ENCODE results near the gene NFIB. TPM values are rescaled to one million over a fixed set of nuclear protein-coding genes. Genes with fewer than 3 reads are reported as not detected.

NFIB gene
- total RNA-seq, 1 experiment from 2014 or later: 14.3 TPM

DNA sequence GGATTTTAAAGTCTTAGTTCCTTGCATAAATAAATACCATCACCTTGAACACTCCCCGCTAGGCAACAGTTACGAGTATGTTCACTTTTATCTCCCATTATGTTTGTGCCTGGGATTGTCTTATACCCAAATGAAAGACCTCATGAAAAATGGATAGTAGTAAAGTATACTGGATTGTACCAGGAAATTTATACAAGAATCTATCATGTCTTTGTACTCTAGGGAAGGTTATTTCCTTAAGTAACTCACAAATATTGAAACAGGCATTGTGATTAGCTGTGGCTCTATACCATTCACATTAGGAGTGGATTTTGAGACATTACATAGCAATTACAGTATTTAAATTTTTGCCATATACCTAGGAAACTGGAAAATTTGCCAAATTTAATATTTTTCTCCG, 24.0 kb downstream of the NFIB start:
- H3K79me1 ChIP-seq (ENCODE audit: insufficient read depth, low read depth, low read length, poor library complexity, severe bottlenecking): no peaks in the 10 kb centered on the region
- H3K4me1 Mint-ChIP-seq: no peaks in the 10 kb centered on the region
- H2AFZ ChIP-seq (ENCODE audit: low read length): no peak overlapping the region
- H3K18ac ChIP-seq (ENCODE audit: insufficient read length, low read depth, low read length): no peak overlapping the region
- no peak overlapping the region for H3K4ac ChIP-seq (ENCODE audit: low read depth, low read length)
- no peak overlapping the region for H2BK12ac ChIP-seq (ENCODE audit: insufficient read length, low read depth, low read length)
- no peak overlapping the region for H3K4me3 Mint-ChIP-seq
- H3K9ac ChIP-seq (ENCODE audit: extremely low read depth, insufficient read length, low read length): no peak overlapping the region
- H3K36me3 Mint-ChIP-seq (ENCODE audit: insufficient read depth in 1 of 3, low read depth in 3 of 3): no peaks in the 10 kb centered on the region
- H2BK20ac ChIP-seq (ENCODE audit: low read depth, low read length, poor library complexity, severe bottlenecking): no peak overlapping the region
- H3K23me2 ChIP-seq (ENCODE audit: insufficient read length, low read depth, low read length, poor library complexity, severe bottlenecking): no peaks in the 10 kb centered on the region
- no peak overlapping the region for H3K27ac Mint-ChIP-seq
- no peaks in the 10 kb centered on the region for H3K27me3 ChIP-seq (ENCODE audit: insufficient read depth, low read length)
- H3K79me2 ChIP-seq (ENCODE audit: insufficient read depth, low read length): no peaks in the 10 kb centered on the region
- TF ChIP-seq, protein P1, sequence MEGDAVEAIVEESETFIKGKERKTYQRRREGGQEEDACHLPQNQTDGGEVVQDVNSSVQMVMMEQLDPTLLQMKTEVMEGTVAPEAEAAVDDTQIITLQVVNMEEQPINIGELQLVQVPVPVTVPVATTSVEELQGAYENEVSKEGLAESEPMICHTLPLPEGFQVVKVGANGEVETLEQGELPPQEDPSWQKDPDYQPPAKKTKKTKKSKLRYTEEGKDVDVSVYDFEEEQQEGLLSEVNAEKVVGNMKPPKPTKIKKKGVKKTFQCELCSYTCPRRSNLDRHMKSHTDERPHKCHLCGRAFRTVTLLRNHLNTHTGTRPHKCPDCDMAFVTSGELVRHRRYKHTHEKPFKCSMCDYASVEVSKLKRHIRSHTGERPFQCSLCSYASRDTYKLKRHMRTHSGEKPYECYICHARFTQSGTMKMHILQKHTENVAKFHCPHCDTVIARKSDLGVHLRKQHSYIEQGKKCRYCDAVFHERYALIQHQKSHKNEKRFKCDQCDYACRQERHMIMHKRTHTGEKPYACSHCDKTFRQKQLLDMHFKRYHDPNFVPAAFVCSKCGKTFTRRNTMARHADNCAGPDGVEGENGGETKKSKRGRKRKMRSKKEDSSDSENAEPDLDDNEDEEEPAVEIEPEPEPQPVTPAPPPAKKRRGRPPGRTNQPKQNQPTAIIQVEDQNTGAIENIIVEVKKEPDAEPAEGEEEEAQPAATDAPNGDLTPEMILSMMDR (conservative IDR thresholded peaks at IDR 0.05): no peak
- H3K4me1 ChIP-seq (ENCODE audit: insufficient read depth, low read length): no peaks in the 10 kb centered on the region
- no peak overlapping the region for H2BK15ac ChIP-seq (ENCODE audit: low read depth, low read length)
- H4K5ac ChIP-seq (ENCODE audit: insufficient read length, low read depth, low read length): no peak overlapping the region
- H3K9me3 Mint-ChIP-seq: no peaks in the 10 kb centered on the region
- no peak overlapping the region for H3K56ac ChIP-seq (ENCODE audit: insufficient read length, low read depth, low read length)
- H3K4me2 ChIP-seq (ENCODE audit: insufficient read depth, insufficient read length, low read length): no peak overlapping the region
- no peaks in the 10 kb centered on the region for H3K27me3 Mint-ChIP-seq (ENCODE audit: low read depth)
- H4K91ac ChIP-seq (ENCODE audit: insufficient read length, low read depth, low read length): no peak overlapping the region
- H3K27ac ChIP-seq (ENCODE audit: insufficient read length, low read depth, low read length): no peak overlapping the region
- H3K23ac ChIP-seq (ENCODE audit: insufficient read length, low read depth, low read length): no peak overlapping the region
- DNase-seq: no peak
- H3T11ph ChIP-seq (ENCODE audit: low read length): no peak overlapping the region
- no peak overlapping the region for H2BK5ac ChIP-seq (ENCODE audit: insufficient read length, low read length)
- no peak overlapping the region for H4K8ac ChIP-seq (replicated peaks; ENCODE audit: insufficient read length, low read depth, low read length)
- no peak overlapping the region for H2AK5ac ChIP-seq (ENCODE audit: insufficient read length, low read length)
- no peak overlapping the region for H3K14ac ChIP-seq (ENCODE audit: insufficient read depth, low read length)
- no peaks in the 10 kb centered on the region for H4K20me1 ChIP-seq (ENCODE audit: control insufficient read depth, insufficient read depth, insufficient read length)
- H3K9me3 ChIP-seq (ENCODE audit: control insufficient read depth, low read depth, low read length): no peaks in the 10 kb centered on the region
- no peak overlapping the region for H2BK120ac ChIP-seq (ENCODE audit: low read depth, low read length, poor library complexity, severe bottlenecking)
- WGBS (ENCODE audit: extremely low coverage, insufficient read length, low lambda C conversion rate): no CpG with 5 or more reads among the region's 3 CpGs

Measured in H9 (cell line).